IPS-11a (cell line): ENCODE results near the gene MICU1.
"Not testable (repeated sequence)": the region's sequence is repeated elsewhere in the genome, so short reads cannot be mapped to it uniquely, and the experiment has no call there.

Experiments
- H3K4me3 ChIP-seq: one replicate; pipeline ENCODE4 v1.5.1; 2013; ENCODE audit warnings: low read depth, low read length, control low read depth

MICU1 gene

GRCh38 chr10:72333112-72334015, 292.5 kb downstream of the MICU1 start:
- no peak overlapping the region for H3K4me3 ChIP-seq

- H3K4me3 ChIP-seq: no peak overlapping the region
These were observed 293.3 kb downstream of the MICU1 start for GRCh38 chr10:72332423-72333111.

- H3K4me3 ChIP-seq: no peak overlapping the region
These were observed 294.1 kb downstream of the MICU1 start for GRCh38 chr10:72331575-72332422.

- H3K4me3 ChIP-seq: no peak overlapping the region
These were observed 295.8 kb downstream of the MICU1 start for GRCh38 chr10:72330069-72330426.

- H3K4me3 ChIP-seq: no peak overlapping the region
These were observed 296.4 kb downstream of the MICU1 start for GRCh38 chr10:72329290-72330068.

- no peak overlapping the region for H3K4me3 ChIP-seq
These were observed 297.1 kb downstream of the MICU1 start for GRCh38 chr10:72328829-72329204.

GRCh38 chr10:72328045-72328828, 297.6 kb downstream of the MICU1 start:
- H3K4me3 ChIP-seq: no peak overlapping the region

GRCh38 chr10:72326665-72327603, 298.9 kb downstream of the MICU1 start:
- H3K4me3 ChIP-seq: not testable (repeated sequence)

- H3K4me3 ChIP-seq: not testable (repeated sequence)
These were observed 300.4 kb downstream of the MICU1 start for GRCh38 chr10:72325243-72326175.

GRCh38 chr10:72323771-72324191, 302.1 kb downstream of the MICU1 start:
- H3K4me3 ChIP-seq: no peak overlapping the region

- H3K4me3 ChIP-seq: no peak overlapping the region
These were observed 302.6 kb downstream of the MICU1 start for GRCh38 chr10:72323108-72323749.

- no peak overlapping the region for H3K4me3 ChIP-seq
These were observed 303.4 kb downstream of the MICU1 start for GRCh38 chr10:72322280-72323058.

GRCh38 chr10:72322030-72322279, 303.9 kb downstream of the MICU1 start:
- H3K4me3 ChIP-seq: no peak overlapping the region

GRCh38 chr10:72321248-72322029, 304.4 kb downstream of the MICU1 start:
- H3K4me3 ChIP-seq: no peak overlapping the region

- H3K4me3 ChIP-seq: no peak overlapping the region
These were observed 305.1 kb downstream of the MICU1 start for GRCh38 chr10:72320676-72321247.
